HUES6 (cell line): Measurements from ENCODE around the gene SPEG.

ENCODE experiments used
- H3K27ac ChIP-seq: 2 replicates; pipeline ENCODE4 v1.7.0; 2013; ENCODE audit warnings: low read depth, mild to moderate bottlenecking, low read length, inconsistent platforms
- H3K27me3 ChIP-seq: 2 replicates; pipeline ENCODE4 v1.6.1; 2013; ENCODE audit warnings: low read length; ENCODE audit not compliant: control insufficient read depth, insufficient read depth
- H3K36me3 ChIP-seq: 2 replicates; pipeline ENCODE4 v1.6.1; 2013; ENCODE audit warnings: low read length; ENCODE audit not compliant: control insufficient read depth, insufficient read depth
- H3K4me1 ChIP-seq: 2 replicates; pipeline ENCODE4 v1.6.1; 2013; ENCODE audit warnings: low read length; ENCODE audit not compliant: control insufficient read depth, insufficient read depth
- H3K4me3 ChIP-seq: 2 replicates; pipeline ENCODE4 v1.5.1; 2013; ENCODE audit warnings: low read depth, low read length
- H3K9ac ChIP-seq: one replicate; pipeline ENCODE4 v1.6.1; 2013; ENCODE audit warnings: mild to moderate bottlenecking, low read length
- H3K9me3 ChIP-seq: 2 replicates; pipeline ENCODE4 v1.6.1; 2013; ENCODE audit warnings: low read depth, low read length; ENCODE audit not compliant: control insufficient read depth, insufficient read depth

SPEG gene

DNA sequence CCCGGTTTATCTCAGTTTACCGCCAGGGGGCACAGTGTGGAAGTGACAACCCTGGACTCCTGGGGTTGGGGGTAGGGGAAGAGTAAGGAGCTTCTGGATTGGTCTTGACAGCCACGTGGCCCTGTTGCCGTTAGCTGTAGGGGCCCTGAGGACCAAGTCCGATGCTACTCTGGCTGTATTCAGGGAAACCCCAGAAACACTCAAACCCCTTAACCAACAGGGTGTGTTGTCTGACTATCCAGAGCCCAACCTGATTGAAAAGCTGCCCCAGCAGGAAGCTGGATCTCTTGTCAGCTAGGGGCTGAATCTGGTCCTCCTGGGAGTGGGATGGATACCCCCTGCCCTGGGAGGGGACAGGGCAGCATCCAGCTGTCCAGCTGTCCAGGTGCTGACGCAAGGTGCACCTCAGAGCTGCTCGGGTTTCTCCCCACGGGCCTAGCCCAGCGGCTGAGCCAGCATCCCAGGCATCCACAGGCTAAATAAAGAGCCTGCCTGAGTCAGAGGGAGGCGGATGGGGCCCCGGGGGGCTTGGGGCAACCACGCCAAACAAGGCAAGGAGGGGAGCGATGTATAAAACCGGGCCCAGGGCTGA, 61.0 kb downstream of the SPEG start:
- peaks cover 61% of the 10 kb centered on the region for H3K27me3 ChIP-seq
- no peak overlapping the region for H3K9ac ChIP-seq
- no peak overlapping the region for H3K27ac ChIP-seq
- no peaks in the 10 kb centered on the region for H3K9me3 ChIP-seq
- H3K4me1 ChIP-seq = peaks cover 42% of the 10 kb centered on the region
- no peak overlapping the region for H3K4me3 ChIP-seq
- H3K36me3 ChIP-seq = no peaks in the 10 kb centered on the region

DNA sequence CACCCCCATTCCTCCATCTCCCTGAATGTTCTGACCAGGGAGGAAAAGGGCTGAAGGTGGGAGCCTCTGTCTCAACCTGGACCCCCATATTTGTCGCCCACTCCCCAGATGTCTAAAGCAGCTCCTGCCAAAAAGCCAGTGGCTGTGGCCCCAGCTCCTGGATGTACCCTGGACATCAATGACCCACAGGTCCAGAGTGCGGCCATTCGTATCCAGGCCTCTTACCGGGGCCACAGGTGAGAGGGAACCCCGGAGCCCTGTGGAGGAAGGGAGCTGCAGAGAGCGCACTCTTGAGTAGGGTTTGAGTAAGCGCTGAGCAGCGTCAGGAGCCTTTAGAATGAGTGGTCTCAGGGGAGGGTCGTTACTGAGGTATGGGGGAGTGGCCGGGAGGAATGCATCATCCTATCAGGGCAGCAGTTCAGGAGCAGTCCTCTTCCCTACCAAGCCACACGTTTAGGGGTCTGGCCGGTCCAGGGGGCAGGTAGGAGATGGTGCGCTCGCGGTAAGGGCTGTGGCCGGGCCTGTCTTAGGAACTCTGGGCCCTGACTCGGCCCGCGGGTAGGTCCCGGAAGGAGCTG, 61.7 kb downstream of the SPEG start:
- no peaks in the 10 kb centered on the region for H3K36me3 ChIP-seq
- H3K9me3 ChIP-seq = no peaks in the 10 kb centered on the region
- H3K27me3 ChIP-seq = peaks cover 61% of the 10 kb centered on the region
- peak overlapping the region; percentile 79 for H3K4me3 ChIP-seq
- H3K4me1 ChIP-seq = peaks cover 44% of the 10 kb centered on the region
- H3K9ac ChIP-seq = no peak overlapping the region
- no peak overlapping the region for H3K27ac ChIP-seq

DNA sequence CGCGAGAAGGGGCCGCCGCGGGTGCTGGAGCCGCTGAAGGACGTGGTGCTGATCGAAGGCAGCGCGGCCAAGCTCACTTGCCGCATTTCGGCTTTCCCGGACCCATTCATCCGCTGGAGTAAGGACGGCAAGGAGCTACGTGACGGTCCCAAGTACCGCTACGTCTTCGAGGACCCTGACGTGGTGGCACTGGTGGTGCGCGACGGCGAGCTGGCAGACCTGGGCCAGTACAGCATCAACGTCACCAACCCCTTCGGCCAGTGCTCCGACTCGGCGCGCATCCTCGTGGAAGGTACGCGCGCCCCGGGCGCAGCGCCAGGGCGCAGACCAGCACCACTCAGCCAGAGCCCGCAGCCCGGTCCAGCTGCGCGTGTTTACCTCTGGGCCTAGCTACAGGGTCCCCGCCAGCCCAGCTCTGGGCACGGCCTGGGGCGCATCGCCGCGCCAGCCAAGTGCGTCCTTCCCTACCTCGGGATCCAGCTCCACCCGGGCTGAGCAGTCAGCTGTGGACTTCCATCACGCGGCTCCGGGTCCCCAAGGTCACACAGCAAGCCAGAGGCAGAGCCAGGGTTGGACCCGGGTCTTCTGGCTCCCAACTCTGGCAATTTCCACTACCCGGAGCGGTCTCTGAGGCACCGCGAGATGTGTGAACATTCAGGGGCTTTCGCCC, 62.3 kb downstream of the SPEG start:
- H3K9ac ChIP-seq = peak overlapping the region; percentile 5
- no peak overlapping the region for H3K27ac ChIP-seq
- H3K27me3 ChIP-seq = peaks cover 61% of the 10 kb centered on the region
- peak overlapping the region; percentile 79 for H3K4me3 ChIP-seq
- peaks cover 50% of the 10 kb centered on the region for H3K4me1 ChIP-seq
- no peaks in the 10 kb centered on the region for H3K9me3 ChIP-seq
- no peaks in the 10 kb centered on the region for H3K36me3 ChIP-seq

DNA sequence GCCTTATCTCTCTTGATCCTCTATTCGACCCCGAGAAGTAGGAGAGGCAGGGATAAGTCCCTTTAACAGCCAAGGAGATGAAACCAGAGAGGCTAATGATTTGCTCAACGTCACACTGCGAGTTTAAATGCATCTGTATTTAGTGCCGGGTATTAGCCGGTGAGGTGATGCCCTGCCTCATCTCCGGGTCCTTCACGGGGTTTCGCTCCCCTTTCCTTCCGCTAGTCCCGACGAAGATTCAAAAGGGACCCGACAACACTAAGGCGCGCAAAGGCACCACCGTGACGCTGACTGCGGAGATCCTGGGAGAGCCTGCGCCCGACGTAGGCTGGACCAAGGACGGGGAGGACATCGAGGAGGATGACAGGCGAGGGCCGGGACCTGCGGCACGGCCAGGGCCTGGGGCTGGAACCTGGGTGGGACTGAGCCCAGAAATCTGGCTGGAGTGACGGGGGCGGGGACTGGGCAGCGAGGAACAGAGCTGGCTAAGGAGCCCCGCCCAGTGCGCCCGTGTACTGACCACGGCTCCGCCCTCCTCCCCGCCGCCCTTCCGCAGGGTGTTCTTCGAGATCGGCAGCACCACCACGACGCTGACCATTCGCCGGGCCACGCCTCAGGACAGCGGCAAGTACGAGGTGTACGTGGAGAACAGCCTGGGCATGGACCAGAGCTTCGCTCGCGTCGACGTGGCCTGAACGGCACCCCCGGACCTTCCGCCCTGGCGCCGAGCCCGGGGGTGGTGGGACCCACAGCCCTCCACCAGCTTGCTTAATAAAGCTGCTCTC, 63.0 kb downstream of the SPEG start:
- Histone ChIP-seq H3K27me3 (peaks cover 55% of the 10 kb centered on the region), H3K36me3 (no peaks in the 10 kb centered on the region), H3K9me3 (no peaks in the 10 kb centered on the region), H3K9ac (peak overlapping the region; percentile 47), H3K27ac (no peak overlapping the region), H3K4me1 (peaks cover 54% of the 10 kb centered on the region), H3K4me3 (peak overlapping the region; percentile 79)

DNA sequence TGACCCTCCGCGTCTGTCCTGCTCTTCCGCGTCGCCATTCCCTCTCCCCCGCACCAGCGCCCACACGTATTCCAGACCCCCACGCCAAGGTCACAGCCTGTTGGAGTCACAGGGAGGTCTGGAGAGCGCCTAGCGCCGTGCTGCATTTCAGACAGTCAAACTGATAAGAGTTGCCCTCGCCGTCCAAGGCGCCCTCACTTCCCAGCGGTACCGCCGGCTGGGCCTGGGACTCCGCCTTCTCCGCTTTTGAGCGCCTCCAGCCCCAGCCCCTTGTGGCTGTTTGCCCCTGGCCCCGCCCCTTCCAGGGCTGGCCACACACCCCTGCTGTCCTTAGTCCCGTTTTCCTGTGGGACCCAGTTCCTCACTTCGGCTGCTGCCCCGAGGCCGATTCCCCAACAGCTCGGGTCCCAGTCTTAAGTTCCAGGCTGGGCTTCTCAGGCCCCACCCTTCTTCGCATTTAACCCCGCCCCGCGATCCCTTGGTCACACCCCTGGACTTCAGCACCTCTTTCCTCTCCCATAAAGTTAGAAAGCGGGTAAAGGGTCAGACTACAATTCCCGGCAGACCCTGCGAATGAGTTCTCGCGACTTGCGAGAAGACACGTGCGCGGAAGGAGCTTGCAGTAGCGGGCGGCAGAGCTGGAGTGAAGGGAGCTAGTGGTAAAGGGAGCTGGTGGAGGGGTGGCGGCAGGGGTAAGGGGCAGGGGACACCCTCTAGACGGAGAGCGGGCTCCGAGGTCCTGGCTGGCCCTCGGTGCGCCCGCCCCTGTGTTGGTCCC, 63.8 kb downstream of the SPEG start, which contains the start of gene GMPPA:
Gene GMPPA, plus strand, starts transcription at position 612 of the 778 bp plus-strand sequence. CDS start 1,085 bp downstream, outside the sequence.
- H3K9me3 ChIP-seq = no peaks in the 10 kb centered on the region
- H3K27ac ChIP-seq = peak within 1 kb of the TSS; percentile 75; the same call in 1 of the 2 replicates
- peaks cover 54% of the 10 kb centered on the region for H3K4me1 ChIP-seq
- H3K36me3 ChIP-seq = peaks cover 4% of the 10 kb centered on the region; the same call in 1 of the 2 replicates
- H3K9ac ChIP-seq = peak within 1 kb of the TSS; percentile 73
- peaks cover 48% of the 10 kb centered on the region for H3K27me3 ChIP-seq
- peak within 1 kb of the TSS; percentile 79 for H3K4me3 ChIP-seq

DNA sequence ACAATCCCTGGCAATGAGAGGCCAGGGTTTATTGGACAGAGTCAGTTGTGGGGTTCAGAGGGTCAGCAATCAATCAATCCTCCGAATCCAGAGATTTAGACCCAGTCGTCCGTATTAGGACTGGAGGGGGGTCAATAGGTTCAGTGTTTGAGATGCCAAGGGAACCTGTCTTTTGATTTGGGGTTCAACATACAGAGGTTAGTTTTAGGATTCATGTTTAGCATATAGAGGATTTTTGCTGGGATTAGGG, 64.3 kb downstream of the SPEG start:
- Histone ChIP-seq H3K9me3 (no peaks in the 10 kb centered on the region), H3K27ac (peak overlapping the region; percentile 75; the same call in 1 of the 2 replicates), H3K4me1 (peaks cover 54% of the 10 kb centered on the region), H3K9ac (peak overlapping the region; percentile 73), H3K36me3 (peaks cover 9% of the 10 kb centered on the region; the same call in 1 of the 2 replicates), H3K27me3 (peaks cover 42% of the 10 kb centered on the region), H3K4me3 (peak overlapping the region; percentile 79)

DNA sequence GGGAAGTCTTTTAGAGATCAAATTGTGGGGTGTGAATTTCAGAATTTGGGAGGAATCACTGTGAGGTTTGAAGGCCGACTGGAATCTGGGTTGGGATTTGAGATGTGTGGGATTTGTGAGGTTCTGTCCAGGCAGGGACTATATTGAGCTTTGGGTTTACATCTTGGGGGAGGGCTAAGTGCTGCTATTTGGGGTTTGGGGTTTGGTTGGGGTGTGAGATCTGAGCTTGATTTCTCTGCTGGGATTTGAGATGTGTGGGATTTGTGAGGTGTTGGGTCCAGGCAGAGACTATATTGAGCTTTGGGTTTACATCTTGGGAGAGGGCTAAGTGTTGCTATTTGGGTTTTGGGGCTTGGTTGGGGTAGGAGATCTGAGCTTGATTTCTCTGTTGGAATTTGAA, 64.9 kb downstream of the SPEG start:
- Histone ChIP-seq H3K4me1 (peaks cover 54% of the 10 kb centered on the region), H3K36me3 (peaks cover 15% of the 10 kb centered on the region), H3K27me3 (peaks cover 37% of the 10 kb centered on the region), H3K9me3 (no peaks in the 10 kb centered on the region), H3K4me3 (peak overlapping the region; percentile 79), H3K9ac (peak overlapping the region; percentile 73), H3K27ac (no peak overlapping the region)

DNA sequence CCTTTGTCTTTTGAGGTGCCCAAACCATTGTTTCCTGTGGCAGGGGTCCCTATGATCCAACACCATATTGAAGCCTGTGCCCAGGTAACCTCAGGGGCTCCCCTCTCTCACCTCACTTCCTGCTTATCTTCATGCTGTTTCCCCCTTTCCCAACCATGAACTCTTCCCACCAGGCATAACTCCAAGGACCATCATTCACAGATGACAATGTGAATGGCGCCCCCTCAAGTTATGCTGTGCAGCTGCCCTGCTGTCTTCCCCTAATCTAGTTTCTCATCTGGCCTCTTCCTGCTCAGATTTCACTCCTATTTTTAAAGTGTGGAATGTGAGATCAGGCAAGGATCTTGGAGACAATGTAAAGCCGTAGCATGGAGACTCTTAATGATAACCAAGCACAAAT, 65.5 kb downstream of the SPEG start:
- no peak overlapping the region for H3K27ac ChIP-seq
- peak overlapping the region; percentile 79; the same call in 1 of the 2 replicates for H3K4me3 ChIP-seq
- H3K9me3 ChIP-seq = no peaks in the 10 kb centered on the region
- H3K4me1 ChIP-seq = peaks cover 52% of the 10 kb centered on the region
- H3K27me3 ChIP-seq = peaks cover 31% of the 10 kb centered on the region
- H3K9ac ChIP-seq = no peak overlapping the region
- H3K36me3 ChIP-seq = peaks cover 21% of the 10 kb centered on the region

DNA sequence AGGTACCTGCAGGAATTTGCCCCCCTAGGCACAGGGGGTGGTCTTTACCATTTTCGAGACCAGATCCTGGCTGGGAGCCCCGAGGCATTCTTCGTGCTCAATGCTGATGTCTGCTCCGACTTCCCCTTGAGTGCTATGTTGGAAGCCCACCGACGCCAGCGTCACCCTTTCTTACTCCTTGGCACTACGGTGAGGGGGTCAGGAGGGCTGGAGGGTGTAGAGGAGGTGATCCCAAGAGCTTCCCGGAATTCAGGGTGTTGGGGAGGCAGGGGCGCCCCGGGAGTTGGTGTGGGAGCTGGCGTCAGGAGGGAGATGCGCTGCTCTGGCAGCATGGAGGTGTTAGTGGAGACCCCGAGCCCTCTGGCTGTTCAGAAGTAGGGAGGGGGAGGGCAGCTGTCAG, 67.2 kb downstream of the SPEG start:
- H3K27me3 ChIP-seq = peaks cover 15% of the 10 kb centered on the region

DNA sequence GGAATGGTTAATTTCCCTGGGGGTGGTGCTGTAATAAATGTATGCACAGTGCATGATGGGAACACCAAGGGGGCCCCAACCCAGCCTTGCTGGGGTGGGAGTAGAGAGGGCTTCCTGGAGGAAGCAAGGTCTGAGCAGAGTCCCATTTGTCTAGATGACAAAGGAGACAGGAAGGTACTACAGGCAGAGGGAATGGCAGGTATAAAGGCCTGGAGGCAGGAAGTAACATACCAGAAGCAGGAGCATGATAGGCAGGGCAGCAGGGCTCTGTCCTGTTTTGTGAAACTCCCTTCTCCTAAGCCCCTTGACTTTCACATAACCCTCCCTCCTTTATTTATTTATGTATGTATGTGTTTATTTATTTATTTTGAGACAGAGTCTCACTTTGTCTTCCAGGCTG, 68.0 kb downstream of the SPEG start:
- Histone ChIP-seq H3K27me3 (peaks cover 7% of the 10 kb centered on the region), H3K9me3 (no peaks in the 10 kb centered on the region), H3K9ac (no peak overlapping the region), H3K27ac (no peak overlapping the region), H3K4me1 (peaks cover 48% of the 10 kb centered on the region), H3K36me3 (peaks cover 29% of the 10 kb centered on the region), H3K4me3 (no peak overlapping the region)

More for the DNA sequence above, 67.2 kb downstream of the SPEG start:
- H3K9me3 ChIP-seq = no peaks in the 10 kb centered on the region
- peaks cover 47% of the 10 kb centered on the region for H3K4me1 ChIP-seq
- H3K36me3 ChIP-seq = peaks cover 29% of the 10 kb centered on the region
- H3K4me3 ChIP-seq = no peak overlapping the region
- no peak overlapping the region for H3K27ac ChIP-seq
- no peak overlapping the region for H3K9ac ChIP-seq
